Retinal pigment epithelial cell (primary cell): ENCODE data around the gene CPT1B.

Source experiments
- DNase-seq: peaks from one replicate; pipeline ENCODE4 v3.0.0-alpha.2; 2010; ENCODE audit warnings: low read depth
- H3K4me3 ChIP-seq: 2 replicates; pipeline ENCODE4 v1.5.1; 2011; ENCODE audit warnings: mild to moderate bottlenecking, low read length, control low read depth, moderate library complexity
- TF ChIP-seq, protein P1 (sequence below): conservative IDR thresholded peaks from 2 replicates; pipeline ENCODE4 v1.5.1; 2011; ENCODE audit warnings: low read depth, low read length, control low read depth, inconsistent platforms

CPT1B gene

DNA sequence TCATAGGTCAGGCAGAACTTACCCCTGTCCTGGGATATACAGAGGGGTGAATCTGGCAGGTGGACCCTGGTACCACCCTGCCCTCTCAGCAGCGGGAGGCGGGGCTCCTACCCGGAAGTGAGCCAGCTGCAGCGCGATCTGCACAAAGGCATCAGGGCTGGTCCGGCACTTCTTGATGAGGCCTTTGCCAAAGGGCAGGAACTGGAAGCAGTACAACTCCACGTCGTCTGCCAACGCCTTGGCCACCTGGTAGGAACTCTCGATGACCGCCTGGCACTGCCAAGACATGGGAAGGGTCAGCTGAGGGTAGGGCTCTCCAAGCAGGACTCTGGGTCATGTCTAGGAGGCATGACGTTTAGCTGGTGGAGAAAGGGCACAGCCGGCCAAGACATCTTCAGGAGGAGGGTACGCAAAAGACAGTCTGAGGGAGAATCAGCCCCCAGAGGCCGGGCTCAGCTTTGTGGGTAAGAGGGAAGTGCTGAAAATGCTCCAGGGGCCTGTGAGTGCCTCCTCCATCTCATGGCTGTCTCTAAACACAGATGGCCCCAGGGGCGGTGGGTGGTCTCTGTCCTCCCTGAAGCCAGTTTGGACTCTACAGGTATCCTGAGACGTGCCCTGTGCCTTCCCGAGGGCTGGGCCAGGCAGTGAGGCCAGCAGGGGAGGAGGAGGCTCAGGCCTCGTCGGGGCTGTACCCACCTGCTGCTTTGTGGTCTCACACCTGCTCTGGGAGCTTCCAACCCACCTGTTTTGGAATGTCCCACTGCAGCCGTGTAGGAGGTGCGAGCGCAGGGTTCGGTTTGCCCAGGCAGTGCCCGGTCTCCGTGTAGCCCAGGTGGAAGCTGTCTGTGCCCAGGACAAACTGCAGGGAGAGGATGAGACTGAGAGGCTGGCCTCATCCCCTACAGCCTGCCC lies 6.7 kb downstream of the CPT1B start:
- DNase-seq: no peak
- TF ChIP-seq, protein P1, sequence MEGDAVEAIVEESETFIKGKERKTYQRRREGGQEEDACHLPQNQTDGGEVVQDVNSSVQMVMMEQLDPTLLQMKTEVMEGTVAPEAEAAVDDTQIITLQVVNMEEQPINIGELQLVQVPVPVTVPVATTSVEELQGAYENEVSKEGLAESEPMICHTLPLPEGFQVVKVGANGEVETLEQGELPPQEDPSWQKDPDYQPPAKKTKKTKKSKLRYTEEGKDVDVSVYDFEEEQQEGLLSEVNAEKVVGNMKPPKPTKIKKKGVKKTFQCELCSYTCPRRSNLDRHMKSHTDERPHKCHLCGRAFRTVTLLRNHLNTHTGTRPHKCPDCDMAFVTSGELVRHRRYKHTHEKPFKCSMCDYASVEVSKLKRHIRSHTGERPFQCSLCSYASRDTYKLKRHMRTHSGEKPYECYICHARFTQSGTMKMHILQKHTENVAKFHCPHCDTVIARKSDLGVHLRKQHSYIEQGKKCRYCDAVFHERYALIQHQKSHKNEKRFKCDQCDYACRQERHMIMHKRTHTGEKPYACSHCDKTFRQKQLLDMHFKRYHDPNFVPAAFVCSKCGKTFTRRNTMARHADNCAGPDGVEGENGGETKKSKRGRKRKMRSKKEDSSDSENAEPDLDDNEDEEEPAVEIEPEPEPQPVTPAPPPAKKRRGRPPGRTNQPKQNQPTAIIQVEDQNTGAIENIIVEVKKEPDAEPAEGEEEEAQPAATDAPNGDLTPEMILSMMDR: no peak
- no peak overlapping the region for H3K4me3 ChIP-seq

- no peak overlapping the region for H3K4me3 ChIP-seq
- no peak for DNase-seq
- TF ChIP-seq, protein P1: no peak
These were observed 7.4 kb downstream of the CPT1B start for GRCh38 chr22:50570861-50571260.

GRCh38 chr22:50569896-50570535 lies 8.2 kb downstream of the CPT1B start:
- no peak overlapping the region for H3K4me3 ChIP-seq
- TF ChIP-seq, protein P1: no peak
- DNase-seq: no peak

GRCh38 chr22:50569041-50569459 lies 9.2 kb downstream of the CPT1B start:
- no peak overlapping the region for H3K4me3 ChIP-seq
- no peak for DNase-seq
- TF ChIP-seq, protein P1: no peak

DNA sequence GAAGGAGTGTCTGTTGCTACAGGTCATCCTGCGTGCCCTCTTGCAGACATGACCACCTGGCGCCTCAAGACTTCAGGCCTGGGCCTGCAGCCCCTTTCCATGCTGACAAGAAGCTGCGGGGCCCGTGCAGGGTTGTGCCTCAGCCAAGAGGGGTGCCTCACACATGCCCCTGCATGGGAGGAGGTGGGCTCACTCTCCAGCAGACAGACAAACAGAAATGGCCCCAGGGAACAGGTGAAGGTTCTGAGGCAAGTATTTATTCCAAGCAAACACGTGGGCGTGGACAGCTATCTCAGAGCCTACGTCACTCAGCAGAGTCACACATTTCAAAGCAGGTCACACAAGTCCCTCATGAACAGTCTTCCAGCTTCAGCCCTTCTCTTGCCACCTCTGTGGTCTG lies 9.6 kb downstream of the CPT1B start:
- TF ChIP-seq, protein P1: no peak
- no peak for DNase-seq
- no peak overlapping the region for H3K4me3 ChIP-seq

GRCh38 chr22:50567721-50568252 lies 10.4 kb downstream of the CPT1B start:
- DNase-seq: no peak

More at GRCh38 chr22:50567721-50568252, 10.4 kb downstream of the CPT1B start:
- TF ChIP-seq, protein P1: no peak
- H3K4me3 ChIP-seq: no peak overlapping the region
